CD14-positive monocyte (primary cell): ENCODE data around the gene TTC31. TPM values are rescaled to one million over a fixed set of nuclear protein-coding genes. Genes with fewer than 3 reads are reported as not detected.
A peak's percentile ranks its signal among the peaks of the same experiment; 100 is the strongest.

Source experiments
- DNase-seq, 3 donors: peaks; one replicate each; pipeline ENCODE4 v3.0.0-alpha.2; 2011 to 2022
- H2AFZ ChIP-seq: 2 replicates; pipeline ENCODE4 v1.6.0; 2012; ENCODE audit warnings: mild to moderate bottlenecking, low read depth, low read length, inconsistent platforms; ENCODE audit not compliant: insufficient read depth, poor library complexity, severe bottlenecking
- H3K27ac ChIP-seq, 2 donors: 1 replicate in 1 of 2; 2 replicates in 1 of 2; pipeline ENCODE4 v1.5.1; 2012 to 2013; ENCODE audit warnings: low read length in 2 of 2, control low read depth in 1 of 2, inconsistent platforms in 1 of 2, low read depth in 1 of 2, mild to moderate bottlenecking in 1 of 2
- H3K27me3 ChIP-seq, 2 donors: one replicate each; pipeline versions ENCODE4 v1.6.0 to v1.6.1; 2011 to 2013; ENCODE audit warnings: low read length in 2 of 2; ENCODE audit not compliant: control insufficient read depth in 2 of 2, insufficient read depth in 2 of 2
- H3K36me3 ChIP-seq, 2 donors: replicated peaks in 1 of 2; 1 replicate in 1 of 2; 2 replicates in 1 of 2; pipeline versions ENCODE4 v1.5.1 to v1.6.1; 2012 to 2013; ENCODE audit warnings: low read length in 2 of 2, control low read depth in 1 of 2, inconsistent platforms in 1 of 2, mild to moderate bottlenecking in 1 of 2; ENCODE audit not compliant: insufficient read depth in 2 of 2, control insufficient read depth in 1 of 2
- H3K4me1 ChIP-seq, 2 donors: 1 replicate in 1 of 2; 2 replicates in 1 of 2; pipeline versions ENCODE4 v1.5.1 to v1.6.1; 2012 to 2013; ENCODE audit warnings: low read length in 2 of 2, control low read depth in 1 of 2, inconsistent platforms in 1 of 2, mild to moderate bottlenecking in 1 of 2, moderate library complexity in 1 of 2; ENCODE audit not compliant: insufficient read depth in 2 of 2, control insufficient read depth in 1 of 2
- H3K4me2 ChIP-seq: replicated peaks from 2 replicates; pipeline ENCODE3; 2012; ENCODE audit warnings: low read length, moderate library complexity, mild to moderate bottlenecking; ENCODE audit not compliant: poor library complexity, severe bottlenecking; ENCODE audit errors: extremely low read depth
- H3K4me3 ChIP-seq, 3 experiments: fragments of 200-600 bp in 1 of 3; sonication (generic) in 1 of 3; replicated peaks in 1 of 3; 1 replicate in 2 of 3; 2 replicates in 1 of 3; pipeline ENCODE4 v1.5.1; 2011 to 2013; ENCODE audit warnings: low read length in 3 of 3, mild to moderate bottlenecking in 3 of 3, control low read depth in 2 of 3, low read depth in 2 of 3, inconsistent platforms in 1 of 3, moderate library complexity in 1 of 3
- H3K79me2 ChIP-seq: 2 replicates; pipeline ENCODE4 v1.6.0; 2012; ENCODE audit warnings: mild to moderate bottlenecking, control low read depth, inconsistent platforms, low read length, moderate library complexity; ENCODE audit not compliant: insufficient read depth
- H3K9ac ChIP-seq: 2 replicates; pipeline ENCODE4 v1.6.0; 2017; ENCODE audit warnings: low read length, mild to moderate bottlenecking; ENCODE audit not compliant: insufficient read depth, poor library complexity, severe bottlenecking
- H3K9me3 ChIP-seq, 2 donors: replicated peaks in 1 of 2; 1 replicate in 1 of 2; 2 replicates in 1 of 2; pipeline versions ENCODE4 v1.5.1 to v1.6.1; 2012 to 2013; ENCODE audit warnings: low read length in 2 of 2, control low read depth in 1 of 2; ENCODE audit not compliant: control insufficient read depth in 1 of 2, insufficient read depth in 1 of 2
- H4K20me1 ChIP-seq: 2 replicates; pipeline ENCODE4 v1.6.0; 2012; ENCODE audit warnings: mild to moderate bottlenecking, low read length, control low read depth, moderate library complexity; ENCODE audit not compliant: insufficient read depth
- H3K27ac Mint-ChIP-seq, 7 donors: one replicate each; pipeline ENCODE4 v1.8.0; 2020; ENCODE audit warnings: mild to moderate bottlenecking in 7 of 7, mixed read lengths in 7 of 7, moderate library complexity in 6 of 7, inconsistent platforms in 2 of 7
- H3K27me3 Mint-ChIP-seq, 3 donors: one replicate each; pipeline ENCODE4 v1.8.0; 2021 to 2022; ENCODE audit warnings: low read depth in 3 of 3, mild to moderate bottlenecking in 3 of 3, mixed read lengths in 3 of 3, moderate library complexity in 3 of 3, inconsistent platforms in 1 of 3
- H3K36me3 Mint-ChIP-seq, 2 donors: one replicate each; pipeline ENCODE4 v1.8.0; 2020; ENCODE audit warnings: mixed read lengths in 2 of 2, inconsistent platforms in 1 of 2, mild to moderate bottlenecking in 1 of 2
- H3K4me1 Mint-ChIP-seq: one replicate; pipeline ENCODE4 v1.8.0; 2020; ENCODE audit warnings: mild to moderate bottlenecking, mixed read lengths
- H3K4me3 Mint-ChIP-seq, 2 donors: one replicate each; pipeline ENCODE4 v1.8.0; 2020; ENCODE audit warnings: mild to moderate bottlenecking in 2 of 2, mixed read lengths in 2 of 2, moderate library complexity in 1 of 2
- H3K9me3 Mint-ChIP-seq, 7 donors: one replicate each; pipeline ENCODE4 v1.8.0; 2020 to 2022; ENCODE audit warnings: mixed read lengths in 7 of 7, mild to moderate bottlenecking in 6 of 7, moderate library complexity in 6 of 7, inconsistent platforms in 2 of 7
- WGBS: methylation state at CpG from one replicate; pipeline ENCODE4 v1.1.5; 2013; ENCODE audit warnings: missing lambda C conversion rate; ENCODE audit not compliant: insufficient coverage; 5-methylcytosine and 5-hydroxymethylcytosine counted together
- intact Hi-C, 2 donors: fragments of 100-400 bp; cut with micrococcal nuclease; formaldehyde crosslinking; loops; one replicate each; pipeline versions ENCODE4 v1.15.0 to v1.15.1; 2023
- polyA plus RNA-seq, 3 donors: library from polyadenylated mRNA; depleted of rRNA in 1 of 3; unstranded in 2 of 3; stranded (reverse) in 1 of 3; fragments of 300-500 nt in 2 of 3; fragments of >200 nt in 1 of 3; fragmentation: Illumina TruSeq in 2 of 3; gene quantifications; 1 replicate in 2 of 3; 2 replicates in 1 of 3; pipeline ENCODE4 v1.2.3, GENCODE V29; 2012 to 2021
- TF ChIP-seq, protein P1 (sequence below): fragments of 200-600 bp; IDR thresholded peaks from one replicate; pipeline ENCODE4 v1.8.0; 2022; ENCODE audit warnings: antibody characterized with exemption, mild to moderate bottlenecking

TTC31 gene
- polyA plus RNA-seq, 3 donors, result 19.6 to 46.5 (median 21.3) TPM

DNA sequence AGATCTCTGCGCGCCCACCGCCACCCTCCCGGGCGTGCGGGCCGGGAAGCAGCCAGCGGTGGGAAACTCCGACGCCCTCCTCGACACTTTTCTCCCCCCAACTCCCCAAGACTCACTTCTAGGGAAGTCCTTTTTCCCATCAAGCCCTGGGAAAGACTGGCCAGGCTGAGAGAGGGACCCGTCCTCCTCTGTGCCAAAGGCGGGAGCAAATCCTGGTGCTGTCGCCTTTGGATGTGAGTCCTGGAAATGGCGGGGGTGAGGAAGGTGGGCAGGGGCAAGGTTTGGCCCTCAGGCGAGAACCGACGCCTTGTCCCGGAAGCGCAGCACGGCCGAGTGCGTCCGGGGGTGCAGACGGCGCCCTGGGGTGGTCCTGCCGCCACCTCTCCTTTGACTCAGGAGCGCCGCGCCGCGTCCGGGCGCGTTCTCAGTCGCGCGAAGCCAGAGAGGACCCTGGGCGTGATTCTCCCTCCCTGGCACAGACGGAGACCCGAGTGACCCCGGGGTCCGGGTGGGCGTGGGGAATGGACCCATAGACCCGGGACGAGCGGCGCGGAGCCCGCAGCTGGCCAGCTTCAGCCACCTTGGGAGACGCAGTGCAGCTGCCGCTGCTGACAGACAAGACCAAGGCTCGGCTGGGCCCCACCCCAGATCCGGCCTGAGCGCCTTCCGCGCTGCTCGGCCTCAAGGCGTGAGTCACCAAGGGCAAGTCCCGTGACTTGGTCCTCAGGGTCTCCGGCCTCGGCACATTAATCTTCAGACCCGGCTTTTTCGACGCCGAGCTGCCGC lies 20.0 kb downstream of the TTC31 start:
- Histone ChIP-seq H3K79me2 (peaks cover 28% of the 10 kb centered on the region), H3K27ac (peak overlapping the region; percentile 74 to 89), H2AFZ (peak overlapping the region; percentile 92), H3K9ac (peak overlapping the region; percentile 75), H3K4me2 (peak overlapping the region; percentile 88), H3K4me3 (peak overlapping the region; percentile 39 to 85 (median 77)), H3K4me1 (peaks cover 72 to 77% of the 10 kb centered on the region in 2 donors), H3K27me3 (peaks cover 41 to 47% of the 10 kb centered on the region in 2 donors), H4K20me1 (no peaks in the 10 kb centered on the region), H3K9me3 (peaks cover 0 to 16% of the 10 kb centered on the region in 2 donors), H3K36me3 (no peaks in the 10 kb centered on the region)
- Mint-ChIP-seq H3K27me3 (peaks cover 43 to 57% (median 47%) of the 10 kb centered on the region in 3 donors), H3K4me1 (peaks cover 71% of the 10 kb centered on the region), H3K36me3 (peaks cover 39 to 42% of the 10 kb centered on the region in 2 donors), H3K27ac (peak overlapping the region; percentile 78 to 94 (median 88)), H3K9me3 (peaks cover 0 to 21% (median 3%) of the 10 kb centered on the region in 7 donors), H3K4me3 (peak overlapping the region; percentile 88 to 96)
- TF ChIP-seq, protein P1, sequence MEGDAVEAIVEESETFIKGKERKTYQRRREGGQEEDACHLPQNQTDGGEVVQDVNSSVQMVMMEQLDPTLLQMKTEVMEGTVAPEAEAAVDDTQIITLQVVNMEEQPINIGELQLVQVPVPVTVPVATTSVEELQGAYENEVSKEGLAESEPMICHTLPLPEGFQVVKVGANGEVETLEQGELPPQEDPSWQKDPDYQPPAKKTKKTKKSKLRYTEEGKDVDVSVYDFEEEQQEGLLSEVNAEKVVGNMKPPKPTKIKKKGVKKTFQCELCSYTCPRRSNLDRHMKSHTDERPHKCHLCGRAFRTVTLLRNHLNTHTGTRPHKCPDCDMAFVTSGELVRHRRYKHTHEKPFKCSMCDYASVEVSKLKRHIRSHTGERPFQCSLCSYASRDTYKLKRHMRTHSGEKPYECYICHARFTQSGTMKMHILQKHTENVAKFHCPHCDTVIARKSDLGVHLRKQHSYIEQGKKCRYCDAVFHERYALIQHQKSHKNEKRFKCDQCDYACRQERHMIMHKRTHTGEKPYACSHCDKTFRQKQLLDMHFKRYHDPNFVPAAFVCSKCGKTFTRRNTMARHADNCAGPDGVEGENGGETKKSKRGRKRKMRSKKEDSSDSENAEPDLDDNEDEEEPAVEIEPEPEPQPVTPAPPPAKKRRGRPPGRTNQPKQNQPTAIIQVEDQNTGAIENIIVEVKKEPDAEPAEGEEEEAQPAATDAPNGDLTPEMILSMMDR, result peak; percentile 24
- WGBS, result under 1% methylated on average over 63 of the region's 67 CpGs
- DNase-seq, result peak; percentile 87 to 93 (median 91)
- intact Hi-C loops, result no loop called here

GRCh38 chr2:74503506-74504475 lies 20.9 kb downstream of the TTC31 start:
- TF ChIP-seq, protein P1, result no peak
- Mint-ChIP-seq H3K9me3 (peaks cover 0 to 15% (median 6%) of the 10 kb centered on the region in 7 donors), H3K4me3 (peak overlapping the region; percentile 88 to 96), H3K27ac (peak overlapping the region; percentile 78 to 94 (median 88)), H3K36me3 (peaks cover 42 to 47% of the 10 kb centered on the region in 2 donors), H3K4me1 (peaks cover 69% of the 10 kb centered on the region), H3K27me3 (peaks cover 42 to 57% (median 46%) of the 10 kb centered on the region in 3 donors)
- Histone ChIP-seq H3K4me2 (peak overlapping the region; percentile 88), H3K4me3 (peak overlapping the region; percentile 39 to 85 (median 77)), H3K9ac (peak overlapping the region; percentile 75), H3K79me2 (peaks cover 28% of the 10 kb centered on the region), H3K4me1 (peaks cover 69 to 75% of the 10 kb centered on the region in 2 donors), H4K20me1 (no peaks in the 10 kb centered on the region), H3K27me3 (peaks cover 32 to 47% of the 10 kb centered on the region in 2 donors), H2AFZ (peak overlapping the region; percentile 92), H3K36me3 (no peaks in the 10 kb centered on the region), H3K9me3 (peaks cover 0 to 11% of the 10 kb centered on the region in 2 donors), H3K27ac (peak overlapping the region; percentile 74 to 89)
- intact Hi-C loops, result no loop called here
- DNase-seq, result no peak
- WGBS, result 52% methylated on average over 45 of the region's 45 CpGs
